GM12872 (cell line): ENCODE data around the gene GIPC1.

ENCODE experiments used
- CTCF ChIP-seq: IDR thresholded peaks from 3 replicates; pipeline ENCODE4 v1.5.1; 2011; ENCODE audit warnings: low read depth, mild to moderate bottlenecking, low read length, moderate library complexity; ENCODE audit not compliant: insufficient read depth

GIPC1 gene

GRCh38 chr19:14450168-14450874 lies 45.6 kb downstream of the GIPC1 start:
- TF ChIP-seq CTCF = no peak

- no peak for TF ChIP-seq CTCF
These were observed 46.6 kb downstream of the GIPC1 start for GRCh38 chr19:14449321-14449720.

GRCh38 chr19:14446336-14447036 lies 49.4 kb downstream of the GIPC1 start:
- TF ChIP-seq CTCF = no peak

DNA sequence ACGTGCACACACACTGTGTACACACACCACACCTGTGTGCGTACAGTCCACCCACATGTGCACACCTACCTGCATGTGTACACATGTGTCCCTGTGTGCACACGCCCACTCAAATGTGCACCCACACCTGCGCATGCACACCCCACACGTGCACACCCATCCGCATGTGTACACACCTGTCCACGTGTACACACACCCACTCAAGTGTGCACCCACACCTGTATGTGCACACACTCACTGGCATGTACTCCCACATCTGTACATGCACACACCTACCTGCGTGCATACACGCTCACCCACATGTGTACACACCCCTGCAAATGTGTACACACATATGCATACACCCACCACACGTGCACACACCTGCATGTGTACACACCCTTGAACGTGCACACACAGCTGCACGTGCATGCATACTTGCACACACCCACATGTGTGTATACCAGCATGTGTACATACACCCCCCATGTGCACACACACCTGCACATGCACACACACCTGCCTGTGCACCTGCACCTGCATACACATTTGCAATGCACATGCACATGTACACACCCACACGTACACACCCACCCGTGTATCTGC lies 52.2 kb downstream of the GIPC1 start:
- TF ChIP-seq CTCF = no peak

DNA sequence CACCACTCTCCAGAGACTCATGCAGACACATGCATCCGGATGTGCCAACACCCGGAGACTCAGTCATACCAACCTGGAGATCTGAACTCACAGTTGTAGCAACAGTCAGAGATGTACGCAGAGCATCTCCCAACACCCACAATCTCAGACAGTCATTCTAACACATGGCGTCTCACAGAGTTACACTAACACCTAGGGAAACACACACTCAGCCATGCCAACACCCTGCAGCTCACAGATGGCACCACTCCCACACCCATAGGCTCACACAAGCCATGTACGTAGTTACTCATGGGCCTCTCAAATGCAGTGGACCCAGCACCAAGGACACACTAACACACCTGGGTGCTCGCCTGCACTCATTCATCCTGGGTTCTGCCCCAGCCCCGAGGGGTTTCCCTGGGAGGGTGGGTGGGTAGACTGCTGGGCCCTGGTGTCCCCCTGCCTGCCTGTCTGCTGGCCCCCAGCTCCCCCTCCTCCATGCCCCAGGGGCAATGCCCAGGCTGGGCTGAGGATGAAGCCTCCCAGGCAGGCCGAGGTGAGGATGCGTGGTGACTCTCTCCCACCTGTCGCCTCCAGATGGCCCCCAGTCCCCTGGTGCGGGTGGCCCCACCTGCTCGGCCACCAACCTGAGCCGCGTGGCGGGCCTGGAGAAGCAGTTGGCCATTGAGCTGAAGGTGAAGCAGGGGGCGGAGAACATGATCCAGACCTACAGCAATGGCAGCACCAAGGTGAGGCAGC lies 52.9 kb downstream of the GIPC1 start:
- TF ChIP-seq CTCF = no peak

DNA sequence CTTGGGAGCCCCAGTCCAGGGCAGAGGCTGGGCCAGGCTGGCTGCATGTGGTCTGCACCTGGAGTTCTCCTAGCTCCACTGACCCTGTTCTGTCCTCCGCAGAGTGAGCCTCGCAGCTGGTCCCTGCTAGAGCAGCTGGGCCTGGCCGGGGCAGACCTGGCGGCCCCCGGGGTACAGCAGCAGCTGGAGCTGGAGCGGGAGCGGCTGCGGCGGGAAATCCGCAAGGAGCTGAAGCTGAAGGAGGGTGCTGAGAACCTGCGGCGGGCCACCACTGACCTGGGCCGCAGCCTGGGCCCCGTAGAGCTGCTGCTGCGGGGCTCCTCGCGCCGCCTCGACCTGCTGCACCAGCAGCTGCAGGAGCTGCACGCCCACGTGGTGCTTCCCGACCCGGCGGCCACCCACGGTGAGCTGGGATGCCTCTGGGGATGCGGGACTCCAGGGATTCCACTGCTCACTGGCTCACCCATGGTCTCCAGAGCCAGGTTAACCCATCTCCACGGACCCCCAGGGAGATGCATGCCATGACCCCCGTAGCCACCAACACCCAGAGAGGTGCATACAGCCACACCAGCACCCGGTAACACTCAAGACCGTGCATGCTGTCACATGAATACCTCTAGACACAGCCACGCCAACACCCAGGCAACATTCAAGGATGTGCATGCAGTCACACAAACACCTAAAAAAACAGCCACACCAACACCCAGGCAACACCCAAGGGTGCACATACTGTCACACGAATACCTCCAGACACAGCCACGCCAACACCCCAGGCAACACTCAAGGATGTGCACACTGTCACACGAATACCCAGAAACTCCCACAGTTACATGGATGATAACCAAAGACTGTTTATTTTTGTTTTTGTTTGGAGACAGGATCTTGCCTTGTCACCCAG lies 54.6 kb downstream of the GIPC1 start:
- no peak for TF ChIP-seq CTCF

DNA sequence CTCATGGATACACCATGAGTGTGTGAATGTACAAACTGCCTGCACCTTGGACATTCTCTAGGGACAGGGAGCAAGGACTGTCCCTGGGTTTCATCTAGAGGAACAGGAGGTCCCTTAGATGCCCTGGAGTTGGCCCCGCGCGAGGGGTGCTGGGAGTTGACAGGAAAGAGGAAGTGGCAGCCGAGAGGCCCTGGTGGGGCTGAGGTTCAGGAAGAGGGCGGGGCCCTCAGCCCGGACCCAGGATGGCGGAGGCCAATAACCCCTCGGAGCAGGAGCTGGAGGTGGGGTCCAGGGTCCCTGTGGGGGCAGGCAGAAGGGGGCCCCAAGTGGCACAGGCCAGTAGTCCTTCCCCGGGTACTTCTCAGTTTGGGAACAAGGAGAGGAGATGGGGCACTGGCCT lies 55.9 kb downstream of the GIPC1 start:
- no peak for TF ChIP-seq CTCF
